ENCODE results near the gene FAM200B.
"Not testable (repeated sequence)": the region's sequence is repeated elsewhere in the genome, so short reads cannot be mapped to it uniquely, and the experiment has no call there.

FAM200B gene

DNA sequence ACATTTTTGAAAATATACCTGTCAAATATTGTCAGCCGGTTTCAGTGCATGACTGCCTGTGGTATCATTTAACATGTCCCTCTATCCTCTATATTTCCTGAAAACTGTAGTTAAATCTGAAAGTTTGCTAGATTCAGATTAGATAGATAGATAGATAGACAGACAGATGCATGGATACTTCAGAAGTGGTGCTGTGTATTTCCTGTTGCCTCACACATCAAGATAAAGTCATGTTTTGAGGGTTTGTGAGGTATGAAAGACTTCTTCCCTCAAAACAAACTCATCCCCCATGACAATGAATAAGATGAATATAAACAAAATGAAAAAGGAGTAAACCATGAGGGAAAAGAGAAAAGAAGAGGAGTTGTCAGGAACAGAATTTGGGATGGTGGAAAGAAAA is 15.2 kb downstream of the FAM200B start:
- no peak for DNase-seq

DNA sequence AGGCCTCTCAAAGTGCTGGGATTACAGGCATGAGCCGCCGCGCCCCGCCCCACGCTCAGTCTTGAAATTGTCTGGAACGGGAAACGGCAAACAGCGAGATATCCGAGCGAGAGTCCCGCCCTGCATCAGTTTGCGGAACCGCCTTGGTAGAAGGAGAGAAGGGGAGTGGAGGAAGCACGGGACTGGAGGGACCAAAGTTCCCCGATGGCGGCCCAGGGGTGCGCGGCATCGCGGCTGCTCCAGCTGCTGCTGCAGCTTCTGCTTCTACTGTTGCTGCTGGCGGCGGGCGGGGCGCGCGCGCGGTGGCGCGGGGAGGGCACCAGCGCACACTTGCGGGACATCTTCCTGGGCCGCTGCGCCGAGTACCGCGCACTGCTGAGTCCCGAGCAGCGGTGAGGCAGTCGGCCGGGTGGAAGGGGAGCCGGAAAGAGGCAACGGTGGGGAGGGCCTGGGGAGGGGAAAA is 21.3 kb downstream of the FAM200B start, which contains the start of gene BST1:
Gene BST1 (plus strand): TSS at position 125 of the 463 bp plus-strand sequence. CDS start 80 bp downstream, at position 205.
- no peak for DNase-seq

DNA sequence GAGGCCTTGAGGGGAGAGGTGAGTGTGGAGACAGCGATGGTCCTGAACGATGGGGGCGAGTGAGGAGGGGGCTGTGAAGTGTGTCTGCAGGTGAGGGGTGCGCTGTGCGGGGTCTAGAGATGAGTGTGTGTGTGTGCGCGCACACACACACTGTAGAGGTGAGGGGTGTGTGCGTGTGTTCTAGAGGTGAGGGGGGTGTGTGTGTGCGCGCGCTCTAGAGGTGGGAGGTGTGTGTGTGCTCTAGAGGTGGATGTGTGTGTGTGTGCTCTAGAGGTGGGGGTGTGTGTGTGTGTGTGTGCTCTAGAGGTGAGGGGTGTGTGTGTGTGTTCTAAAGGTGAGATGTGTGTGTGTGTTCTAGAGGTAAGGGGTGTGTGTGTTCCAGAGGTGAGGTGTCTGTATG is 21.8 kb downstream of the FAM200B start:
- no peak for DNase-seq

- DNase-seq: no peak
Observed at GRCh38 chr4:15704129-15704528, 22.5 kb downstream of the FAM200B start.

- DNase-seq: no peak
Observed at GRCh38 chr4:15706646-15707362, 25.2 kb downstream of the FAM200B start.

GRCh38 chr4:15707363-15707715 is 25.7 kb downstream of the FAM200B start:
- no peak for DNase-seq

GRCh38 chr4:15711762-15712161 is 30.1 kb downstream of the FAM200B start:
- DNase-seq: no peak

- DNase-seq: no peak
Observed at GRCh38 chr4:15712214-15712613, 30.6 kb downstream of the FAM200B start.

GRCh38 chr4:15714141-15714540 is 32.5 kb downstream of the FAM200B start:
- DNase-seq: no peak

DNA sequence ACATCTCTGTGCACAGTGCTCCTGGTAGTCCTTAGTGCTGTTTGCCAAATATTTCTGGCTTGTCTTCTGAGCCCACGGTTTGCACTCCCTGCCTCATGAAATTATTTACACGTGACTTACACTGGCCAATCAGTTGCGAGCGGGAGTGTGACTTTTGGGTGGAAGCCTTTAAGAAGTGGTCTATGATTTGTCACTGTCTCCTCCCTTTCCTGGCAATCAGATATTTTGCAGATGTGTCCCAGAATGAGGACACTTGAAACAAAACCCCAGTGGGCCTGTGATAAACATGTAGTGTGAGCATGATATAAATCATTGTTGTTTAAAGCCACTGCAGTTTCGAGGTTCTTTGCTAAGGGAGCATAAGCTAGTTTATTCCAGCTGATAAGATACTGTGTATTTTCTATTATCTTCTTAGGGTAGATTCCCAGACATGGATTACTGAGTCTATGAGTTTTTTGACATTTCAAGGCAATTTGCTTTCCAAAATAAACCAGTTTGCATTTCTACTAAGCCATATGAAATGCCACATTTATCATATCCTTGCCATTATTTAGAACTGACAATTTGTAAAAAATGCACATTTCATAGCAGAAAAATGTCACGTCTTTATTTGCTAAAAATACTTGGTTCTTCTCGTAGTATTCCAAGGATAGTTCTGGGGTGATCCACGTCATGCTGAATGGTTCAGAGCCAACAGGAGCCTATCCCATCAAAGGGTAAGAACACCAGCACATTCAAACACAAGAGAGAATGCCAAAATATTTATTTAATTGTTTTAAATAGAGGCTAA is 33.2 kb downstream of the FAM200B start:
- DNase-seq: no peak

GRCh38 chr4:15716115-15716514 is 34.5 kb downstream of the FAM200B start:
- no peak for DNase-seq

DNA sequence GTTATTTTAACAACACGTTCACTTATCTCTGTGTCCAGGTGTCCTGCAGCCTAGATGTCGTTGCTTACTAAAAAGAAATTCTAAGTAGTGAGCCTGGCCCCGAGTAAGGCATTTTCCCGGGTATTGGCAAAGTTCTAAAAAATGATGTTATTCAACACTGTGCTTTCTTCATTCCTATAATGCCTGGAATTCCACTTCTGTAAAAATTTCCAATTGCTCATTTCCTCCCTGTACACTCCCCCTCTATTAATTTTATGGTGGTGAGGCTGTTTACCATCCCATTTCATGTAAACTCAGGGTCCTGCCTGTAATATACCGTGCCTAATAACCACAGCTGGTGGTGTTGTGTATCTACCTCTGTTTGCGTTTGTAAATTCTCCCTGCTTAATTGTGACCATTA is 35.5 kb downstream of the FAM200B start:
- no peak for DNase-seq

GRCh38 chr4:15717657-15718416 is 36.2 kb downstream of the FAM200B start:
- no peak for DNase-seq

DNA sequence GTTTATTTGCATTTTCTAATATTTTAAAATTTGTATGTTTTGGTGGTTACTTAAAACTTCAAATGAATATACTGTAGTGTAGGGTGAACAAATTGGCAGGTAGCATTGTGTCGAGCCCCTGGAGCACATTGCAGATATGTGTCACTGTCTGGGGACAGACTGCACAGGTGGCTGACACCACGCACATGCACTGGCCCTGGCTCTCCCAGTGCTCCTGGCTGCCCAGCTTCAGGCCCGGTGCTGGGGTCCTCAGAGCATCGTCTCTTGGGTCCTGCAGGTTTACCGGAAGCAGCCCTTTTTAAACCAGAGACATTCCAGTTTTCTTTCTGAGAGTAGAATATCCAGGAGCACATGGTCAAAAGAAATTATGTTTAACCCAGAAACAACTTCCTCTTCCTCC is 36.8 kb downstream of the FAM200B start:
- DNase-seq: no peak

DNA sequence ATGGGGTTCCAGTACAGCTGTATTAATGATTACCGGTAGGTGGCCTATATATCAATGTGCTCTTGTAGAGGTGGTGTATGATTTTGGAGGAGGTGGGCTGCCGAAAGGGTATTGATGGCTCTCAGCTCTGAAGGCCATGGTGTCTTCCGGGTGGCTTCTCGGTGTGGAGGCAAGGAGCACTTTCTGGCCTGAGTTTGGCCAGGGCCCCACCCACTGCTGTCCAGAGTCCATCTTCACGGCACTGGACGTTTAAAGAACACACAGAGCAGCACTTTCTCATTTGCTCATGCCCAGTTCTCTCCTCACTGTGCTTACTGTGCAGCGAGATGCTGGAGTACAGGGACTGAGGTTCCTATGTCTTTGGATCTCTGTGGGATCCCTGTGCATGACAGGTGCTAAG is 37.3 kb downstream of the FAM200B start:
- no peak for DNase-seq

GRCh38 chr4:15719506-15719905 is 37.9 kb downstream of the FAM200B start:
- DNase-seq: no peak

DNA sequence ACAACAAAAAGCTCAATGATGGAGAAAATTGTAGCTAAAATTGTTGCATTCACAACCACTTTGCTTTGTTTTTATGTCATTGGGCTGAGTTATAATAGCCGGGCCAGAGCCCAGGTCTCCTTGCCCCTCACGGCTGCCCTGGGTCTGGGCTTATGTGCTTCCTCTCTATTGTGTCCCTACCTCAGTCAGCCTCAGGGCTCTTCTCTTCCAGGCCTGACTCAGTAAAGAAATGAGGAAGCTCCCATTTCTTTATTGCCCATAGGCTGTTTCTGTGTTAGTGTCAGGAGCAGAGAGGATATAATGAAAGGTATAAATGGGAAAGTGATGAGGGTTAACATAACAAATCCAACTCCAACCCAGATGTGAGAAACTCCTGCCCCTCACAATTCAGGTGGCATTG is 39.2 kb downstream of the FAM200B start:
- no peak for DNase-seq

DNA sequence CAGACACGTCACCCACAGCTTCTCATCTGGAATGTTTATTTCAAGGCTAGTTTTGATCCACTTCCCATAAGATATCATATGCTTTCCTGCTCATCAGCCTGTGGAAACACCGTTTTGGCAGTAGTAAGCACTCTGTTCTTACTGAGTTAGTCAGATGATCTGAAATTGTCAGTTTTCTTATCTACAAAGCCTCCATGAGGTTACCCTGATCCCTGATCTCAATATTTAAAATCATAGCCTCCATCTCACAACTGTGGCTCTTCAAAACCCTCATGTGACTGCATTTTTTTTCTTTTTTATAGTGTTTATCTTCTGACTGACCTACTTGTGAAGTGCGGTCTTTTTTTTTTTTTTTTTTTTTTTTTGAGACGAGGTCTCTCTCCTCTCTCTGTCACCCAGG is 44.0 kb downstream of the FAM200B start:
- no peak for DNase-seq

- no peak for DNase-seq
Observed at GRCh38 chr4:15729910-15730533, 48.4 kb downstream of the FAM200B start.

GRCh38 chr4:15733061-15733460 is 51.4 kb downstream of the FAM200B start:
- not testable (repeated sequence) for DNase-seq

DNA sequence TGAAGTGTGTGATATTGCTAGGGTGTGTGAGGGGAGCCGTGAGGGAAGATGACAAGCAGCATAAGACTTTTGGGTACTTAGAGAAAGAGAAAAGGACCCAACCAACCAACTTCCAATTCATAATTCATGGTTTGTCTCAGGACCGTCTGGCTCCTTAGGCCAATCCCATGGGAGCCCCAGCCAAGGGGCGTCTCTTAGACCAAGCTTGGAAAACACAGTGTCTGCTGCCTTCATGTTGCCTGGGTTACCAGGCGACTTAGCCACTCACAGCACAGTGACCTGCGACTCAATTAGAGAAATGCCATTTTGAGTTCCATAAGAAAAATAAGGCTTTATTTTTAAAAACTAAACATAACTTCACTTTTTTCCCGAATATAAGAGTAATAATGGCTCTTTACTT is 53.9 kb downstream of the FAM200B start:
- no peak for DNase-seq

DNA sequence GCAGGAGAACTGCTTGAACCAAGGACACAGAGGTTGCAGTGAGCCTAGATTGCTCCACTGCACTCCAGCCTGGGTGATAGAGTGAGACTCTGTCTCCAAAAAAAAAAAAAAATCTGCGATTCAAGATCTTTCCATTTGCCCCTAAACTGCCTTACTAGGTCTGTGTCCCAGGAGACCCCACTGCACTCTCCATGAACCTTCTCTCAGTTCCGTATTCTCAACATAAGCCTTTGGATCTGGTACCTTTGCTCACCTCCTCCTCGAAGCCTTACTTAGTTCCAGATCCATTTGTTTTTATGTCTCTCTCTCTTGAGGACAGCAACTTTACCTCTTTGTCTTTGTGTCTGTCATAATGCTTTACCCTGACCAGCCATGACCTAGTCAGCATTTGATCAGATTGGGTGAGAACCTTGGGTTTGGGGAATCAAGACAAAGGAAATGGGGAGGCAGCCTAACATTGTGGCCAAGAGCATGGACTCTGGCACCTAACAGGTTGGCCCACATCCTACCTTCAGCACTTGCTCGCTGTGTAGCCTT is 55.0 kb downstream of the FAM200B start:
- no peak for DNase-seq

GRCh38 chr4:15737255-15737654 is 55.6 kb downstream of the FAM200B start:
- no peak for DNase-seq

Measured in NK-92 treated with Interleukin-12 subunit alpha and Interleukin-12 subunit beta, amount 100 ng/mL, for 24 hours (cell line).